ENCODE data around the gene SMIM14. TPM values are rescaled to one million over a fixed set of nuclear protein-coding genes. Genes with fewer than 3 reads are reported as not detected.
"Not testable (repeated sequence)": the region's sequence is repeated elsewhere in the genome, so short reads cannot be mapped to it uniquely, and the experiment has no call there.

The SMIM14 gene
- total RNA-seq, 1 experiment from 2014 or later = 32.3 TPM

DNA sequence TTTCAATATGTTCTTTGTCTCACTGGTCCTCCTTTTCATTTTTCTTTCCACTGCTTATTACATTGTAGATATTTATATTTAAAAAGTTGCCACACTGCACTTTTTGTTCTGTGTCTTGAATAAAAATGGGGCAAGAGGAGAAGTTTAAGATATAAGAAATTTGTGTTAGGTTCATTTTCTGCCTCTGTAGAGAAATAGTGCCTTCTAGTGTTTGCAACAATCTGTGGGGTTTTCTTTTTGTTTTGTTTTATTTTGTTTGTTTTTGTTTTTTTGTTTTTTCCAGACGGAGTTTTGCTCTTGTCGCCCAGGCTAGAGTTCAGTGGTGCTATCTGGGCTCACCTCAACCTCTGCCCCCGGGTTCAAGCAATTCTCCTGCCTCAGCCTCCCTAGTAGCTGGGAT lies 20.1 kb upstream of the SMIM14 start:
- DNase-seq (ENCODE audit: low spot score) (no peak), ATAC-seq (no peak)
- no peak for TF ChIP-seq SP1 (CRISPR knock-in tag; conservative IDR thresholded peaks at IDR 0.05)
- no peak for TF ChIP-seq FOXP1 (CRISPR knock-in tag; IDR thresholded peaks at IDR 0.05; ENCODE audit: borderline replicate concordance)
- Mint-ChIP-seq H3K36me3 (no peaks in the 10 kb centered on the region), H3K27me3 (ENCODE audit: low read depth) (no peaks in the 10 kb centered on the region), H3K4me1 (no peaks in the 10 kb centered on the region), H3K4me3 (no peak overlapping the region), H3K27ac (no peak overlapping the region), H3K9me3 (no peaks in the 10 kb centered on the region)
- CTCF ChIA-PET = interaction anchor here (1.4 kb wide), 1 partner anchor 189 kb away, joined by 5 read pairs; no protein-coding TSS in a partner anchor
- POLR2A ChIA-PET = interaction anchor here (0.8 kb wide), 1 partner anchor 131 kb away, joined by 3 read pairs; no protein-coding TSS in a partner anchor

DNA sequence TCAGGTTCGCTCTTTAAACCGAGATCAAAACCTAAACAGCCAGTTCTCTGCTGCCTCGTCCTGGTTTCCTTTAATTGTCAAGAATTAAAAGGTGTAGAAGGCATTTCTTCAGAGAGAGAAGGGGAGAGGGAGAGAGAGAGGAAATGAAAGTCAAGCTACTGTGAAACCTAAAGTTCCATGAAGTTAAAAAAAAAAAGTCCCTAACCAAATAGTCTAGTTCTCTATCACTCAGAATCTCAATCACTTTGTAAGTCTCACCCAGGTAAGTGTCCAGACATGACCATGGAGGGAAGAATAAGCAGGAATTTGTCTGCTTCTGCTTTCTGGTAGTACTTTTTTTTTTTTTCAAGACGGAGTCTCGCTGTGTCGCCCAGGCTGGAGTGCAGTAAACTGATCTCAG lies 18.8 kb upstream of the SMIM14 start:
- ChIA-PET CTCF (interaction anchor here (1.4 kb wide), 1 partner anchor 188 kb away, joined by 5 read pairs; no protein-coding TSS in a partner anchor), POLR2A (interaction anchor here (1.0 kb wide), 1 partner anchor 20 kb away, joined by 3 read pairs; no protein-coding TSS in a partner anchor)
- Mint-ChIP-seq H3K27me3 (ENCODE audit: low read depth) (no peaks in the 10 kb centered on the region), H3K27ac (0 out of 2 replicates have a peak overlapping the region, but pooled peaks have one; percentile 5), H3K36me3 (no peaks in the 10 kb centered on the region), H3K4me3 (no peak overlapping the region), H3K9me3 (no peaks in the 10 kb centered on the region), H3K4me1 (no peaks in the 10 kb centered on the region)
- DNase-seq (ENCODE audit: low spot score) = no peak
- TF ChIP-seq PRRX2 (CRISPR knock-in tag; IDR thresholded peaks at IDR 0.05) = no peak
- TF ChIP-seq, protein P1, sequence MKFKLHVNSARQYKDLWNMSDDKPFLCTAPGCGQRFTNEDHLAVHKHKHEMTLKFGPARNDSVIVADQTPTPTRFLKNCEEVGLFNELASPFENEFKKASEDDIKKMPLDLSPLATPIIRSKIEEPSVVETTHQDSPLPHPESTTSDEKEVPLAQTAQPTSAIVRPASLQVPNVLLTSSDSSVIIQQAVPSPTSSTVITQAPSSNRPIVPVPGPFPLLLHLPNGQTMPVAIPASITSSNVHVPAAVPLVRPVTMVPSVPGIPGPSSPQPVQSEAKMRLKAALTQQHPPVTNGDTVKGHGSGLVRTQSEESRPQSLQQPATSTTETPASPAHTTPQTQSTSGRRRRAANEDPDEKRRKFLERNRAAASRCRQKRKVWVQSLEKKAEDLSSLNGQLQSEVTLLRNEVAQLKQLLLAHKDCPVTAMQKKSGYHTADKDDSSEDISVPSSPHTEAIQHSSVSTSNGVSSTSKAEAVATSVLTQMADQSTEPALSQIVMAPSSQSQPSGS (CRISPR knock-in tag; IDR thresholded peaks at IDR 0.05; ENCODE audit: borderline replicate concordance, low read depth) = no peak
- TF ChIP-seq NR1H2 (CRISPR knock-in tag; IDR thresholded peaks at IDR 0.05) = no peak
- TF ChIP-seq, protein P2, sequence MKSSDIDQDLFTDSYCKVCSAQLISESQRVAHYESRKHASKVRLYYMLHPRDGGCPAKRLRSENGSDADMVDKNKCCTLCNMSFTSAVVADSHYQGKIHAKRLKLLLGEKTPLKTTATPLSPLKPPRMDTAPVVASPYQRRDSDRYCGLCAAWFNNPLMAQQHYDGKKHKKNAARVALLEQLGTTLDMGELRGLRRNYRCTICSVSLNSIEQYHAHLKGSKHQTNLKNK (CRISPR knock-in tag; IDR thresholded peaks at IDR 0.05) = no peak
- TF ChIP-seq, protein P3, sequence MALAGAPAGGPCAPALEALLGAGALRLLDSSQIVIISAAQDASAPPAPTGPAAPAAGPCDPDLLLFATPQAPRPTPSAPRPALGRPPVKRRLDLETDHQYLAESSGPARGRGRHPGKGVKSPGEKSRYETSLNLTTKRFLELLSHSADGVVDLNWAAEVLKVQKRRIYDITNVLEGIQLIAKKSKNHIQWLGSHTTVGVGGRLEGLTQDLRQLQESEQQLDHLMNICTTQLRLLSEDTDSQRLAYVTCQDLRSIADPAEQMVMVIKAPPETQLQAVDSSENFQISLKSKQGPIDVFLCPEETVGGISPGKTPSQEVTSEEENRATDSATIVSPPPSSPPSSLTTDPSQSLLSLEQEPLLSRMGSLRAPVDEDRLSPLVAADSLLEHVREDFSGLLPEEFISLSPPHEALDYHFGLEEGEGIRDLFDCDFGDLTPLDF (CRISPR knock-in tag; IDR thresholded peaks at IDR 0.05) = no peak
- TF ChIP-seq, protein P4, sequence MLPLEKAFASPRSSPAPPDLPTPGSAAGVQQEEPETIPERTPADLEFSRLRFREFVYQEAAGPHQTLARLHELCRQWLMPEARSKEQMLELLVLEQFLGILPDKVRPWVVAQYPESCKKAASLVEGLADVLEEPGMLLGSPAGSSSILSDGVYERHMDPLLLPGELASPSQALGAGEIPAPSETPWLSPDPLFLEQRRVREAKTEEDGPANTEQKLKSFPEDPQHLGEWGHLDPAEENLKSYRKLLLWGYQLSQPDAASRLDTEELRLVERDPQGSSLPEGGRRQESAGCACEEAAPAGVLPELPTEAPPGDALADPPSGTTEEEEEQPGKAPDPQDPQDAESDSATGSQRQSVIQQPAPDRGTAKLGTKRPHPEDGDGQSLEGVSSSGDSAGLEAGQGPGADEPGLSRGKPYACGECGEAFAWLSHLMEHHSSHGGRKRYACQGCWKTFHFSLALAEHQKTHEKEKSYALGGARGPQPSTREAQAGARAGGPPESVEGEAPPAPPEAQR (CRISPR knock-in tag; IDR thresholded peaks at IDR 0.05) = no peak
- TF ChIP-seq CREB1 (CRISPR knock-in tag; IDR thresholded peaks at IDR 0.05) = no peak
- no peak for TF ChIP-seq KAT7 (CRISPR knock-in tag; IDR thresholded peaks at IDR 0.05; ENCODE audit: borderline replicate concordance)
- TF ChIP-seq, protein P5, sequence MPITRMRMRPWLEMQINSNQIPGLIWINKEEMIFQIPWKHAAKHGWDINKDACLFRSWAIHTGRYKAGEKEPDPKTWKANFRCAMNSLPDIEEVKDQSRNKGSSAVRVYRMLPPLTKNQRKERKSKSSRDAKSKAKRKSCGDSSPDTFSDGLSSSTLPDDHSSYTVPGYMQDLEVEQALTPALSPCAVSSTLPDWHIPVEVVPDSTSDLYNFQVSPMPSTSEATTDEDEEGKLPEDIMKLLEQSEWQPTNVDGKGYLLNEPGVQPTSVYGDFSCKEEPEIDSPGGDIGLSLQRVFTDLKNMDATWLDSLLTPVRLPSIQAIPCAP (CRISPR knock-in tag; IDR thresholded peaks at IDR 0.05) = no peak
- ATAC-seq = no peak

DNA sequence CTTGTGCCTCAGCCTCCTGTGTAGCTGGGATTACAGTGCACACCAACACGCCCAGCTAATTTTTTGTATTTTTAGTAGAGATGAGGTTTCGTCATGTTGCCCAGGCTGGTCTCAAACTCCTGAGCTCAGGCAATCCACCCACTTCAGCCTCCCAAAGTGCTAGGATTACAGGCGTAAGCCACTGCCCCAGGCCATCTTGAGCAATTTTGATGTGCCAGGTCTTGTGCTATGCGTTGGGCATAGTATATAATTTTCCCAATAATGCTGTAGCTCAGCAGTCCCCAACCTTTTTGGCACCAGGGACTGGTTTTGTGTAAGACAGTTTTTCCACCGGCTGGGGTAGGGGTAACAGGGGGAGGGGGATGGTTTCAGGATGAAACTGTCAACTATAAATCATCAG lies 18.0 kb upstream of the SMIM14 start:
- not testable (repeated sequence) for H3K27ac Mint-ChIP-seq; H3K4me1 Mint-ChIP-seq; DNase-seq (ENCODE audit: low spot score); H3K4me3 Mint-ChIP-seq; H3K9me3 Mint-ChIP-seq; H3K27me3 Mint-ChIP-seq (ENCODE audit: low read depth); H3K36me3 Mint-ChIP-seq; ATAC-seq
- ChIA-PET CTCF (interaction anchor here (0.6 kb wide), 1 partner anchor 188 kb away, joined by 4 read pairs; no protein-coding TSS in a partner anchor), POLR2A (interaction anchor here (1.0 kb wide), 1 partner anchor 19 kb away, joined by 3 read pairs; no protein-coding TSS in a partner anchor)

DNA sequence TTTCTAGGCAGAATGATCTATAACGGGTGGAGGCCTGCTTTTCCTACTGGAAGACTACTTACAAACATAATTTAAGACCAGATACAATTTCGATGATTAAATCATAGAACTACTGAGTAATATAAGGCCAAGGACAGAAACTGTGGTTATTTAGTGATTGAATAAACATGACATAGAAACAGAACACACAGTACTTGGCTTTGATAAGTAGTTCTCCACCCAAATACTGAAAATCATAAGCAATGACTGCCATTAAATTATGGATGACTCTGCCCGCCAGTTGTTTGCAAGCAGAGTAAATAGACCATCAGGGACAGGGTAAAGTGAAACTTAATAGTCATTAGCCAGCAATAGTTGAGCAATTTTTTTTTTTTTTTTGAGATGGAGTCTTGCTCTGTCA lies 17.2 kb upstream of the SMIM14 start:
- no peak overlapping the region for H3K4me3 Mint-ChIP-seq
- no peaks in the 10 kb centered on the region for H3K36me3 Mint-ChIP-seq
- no peak overlapping the region for H3K27ac Mint-ChIP-seq
- POLR2A ChIA-PET = no interaction called here
- CTCF ChIA-PET = no interaction called here
- H3K9me3 Mint-ChIP-seq = no peaks in the 10 kb centered on the region
- TF ChIP-seq, protein P6, sequence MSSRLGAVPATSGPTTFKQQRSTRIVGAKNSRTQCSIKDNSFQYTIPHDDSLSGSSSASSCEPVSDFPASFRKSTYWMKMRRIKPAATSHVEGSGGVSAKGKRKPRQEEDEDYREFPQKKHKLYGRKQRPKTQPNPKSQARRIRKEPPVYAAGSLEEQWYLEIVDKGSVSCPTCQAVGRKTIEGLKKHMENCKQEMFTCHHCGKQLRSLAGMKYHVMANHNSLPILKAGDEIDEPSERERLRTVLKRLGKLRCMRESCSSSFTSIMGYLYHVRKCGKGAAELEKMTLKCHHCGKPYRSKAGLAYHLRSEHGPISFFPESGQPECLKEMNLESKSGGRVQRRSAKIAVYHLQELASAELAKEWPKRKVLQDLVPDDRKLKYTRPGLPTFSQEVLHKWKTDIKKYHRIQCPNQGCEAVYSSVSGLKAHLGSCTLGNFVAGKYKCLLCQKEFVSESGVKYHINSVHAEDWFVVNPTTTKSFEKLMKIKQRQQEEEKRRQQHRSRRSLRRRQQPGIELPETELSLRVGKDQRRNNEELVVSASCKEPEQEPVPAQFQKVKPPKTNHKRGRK (CRISPR knock-in tag; IDR thresholded peaks at IDR 0.05; ENCODE audit: borderline replicate concordance) = no peak
- no peak for ATAC-seq
- H3K4me1 Mint-ChIP-seq = no peaks in the 10 kb centered on the region
- no peak for DNase-seq (ENCODE audit: low spot score)
- no peaks in the 10 kb centered on the region for H3K27me3 Mint-ChIP-seq (ENCODE audit: low read depth)

Data from WTC11 (cell line).